Measurements from ENCODE around the gene PIKFYVE.

DNA sequence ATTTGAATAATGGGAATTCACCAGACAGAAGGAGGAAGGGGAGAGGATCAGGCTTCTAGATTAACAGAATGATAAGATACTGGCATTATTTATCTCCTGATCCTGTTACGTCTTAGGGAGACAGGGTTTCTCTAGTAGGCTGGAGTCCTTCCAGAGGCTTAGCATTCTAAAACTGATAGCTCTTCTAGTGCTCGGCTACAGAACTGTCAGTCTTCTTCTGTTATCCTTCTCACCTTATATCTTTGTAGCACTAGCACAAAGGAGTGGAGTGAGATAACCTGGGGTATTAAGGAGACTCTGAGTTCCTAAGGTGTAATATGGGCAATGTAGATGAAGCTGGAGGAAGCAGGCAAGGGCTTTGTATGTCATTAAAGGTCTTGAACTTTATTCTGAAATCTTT, 52.1 kb downstream of the PIKFYVE start:
- TF ChIP-seq CTCF (IDR thresholded peaks at IDR 0.05) = no peak
- TF ChIP-seq POLR2A (IDR thresholded peaks at IDR 0.05) = no peak
- TF ChIP-seq POLR2AphosphoS5 (IDR thresholded peaks at IDR 0.05) = no peak

All from breast epithelium (tissue), 3 donors.